HepG2 (cell line): ENCODE measurements around the gene ERP27. TPM values are rescaled to one million over a fixed set of nuclear protein-coding genes. Genes with fewer than 3 reads are reported as not detected.

Experiments used
- ATAC-seq: fragments of 200-7000 bp; cut with Tn5 transposase; 3 replicates; pipeline ENCODE4 v1.9.1; 2020; ENCODE audit warnings: mild to moderate bottlenecking, moderate library complexity
- BruUV-seq: library from RNA; stranded (reverse); fragments of 400-500 nt; replicated peaks from 2 replicates; lab custom pipeline; 2021; lab: Mats Ljungman, UMichigan
- CTCF ChIA-PET: fragments of 300-600 bp; formaldehyde crosslinking; extraction: SDS; loops from one replicate; lab custom pipeline; 2021; ENCODE audit warnings: low total read pairs, inconsistent platforms, low intra/inter-chr PET ratio; lab: Yijun Ruan, JAX
- POLR2A ChIA-PET: fragments of 350-600 bp; sonication (Branson Sonifier 250); formaldehyde crosslinking; loops from one replicate; lab custom pipeline; 2020; ENCODE audit warnings: antibody characterized with exemption, inconsistent platforms; lab: Yijun Ruan, JAX
- DNase-seq: peaks from one replicate; pipeline ENCODE4 v3.0.0-alpha.2; 2015; ENCODE audit warnings: low spot score
- FAIRE-seq: peaks from 3 replicates; lab custom pipeline; 2011; peaks lifted over from hg19 to GRCh38; lab: Jason Lieb, UNC
- H2AFZ ChIP-seq: one replicate; pipeline ENCODE4 v1.6.1; 2011; ENCODE audit warnings: low read length, inconsistent platforms
- H3K27ac ChIP-seq: fragments of 300-600 bp; 3 replicates; pipeline ENCODE4 v1.8.0; 2011; ENCODE audit warnings: mixed run types, mild to moderate bottlenecking, mixed read lengths, low read length, inconsistent platforms; ENCODE audit not compliant: insufficient read depth; ENCODE audit errors: extremely low read length
- H3K27me3 ChIP-seq, 2 experiments: fragments of 200-600 bp in 1 of 2; 2 replicates in 1 of 2; 3 replicates in 1 of 2; pipeline versions ENCODE4 v1.6.0 to v1.8.0; 2011; ENCODE audit warnings: low read length in 2 of 2, mild to moderate bottlenecking in 2 of 2, moderate library complexity in 2 of 2, inconsistent platforms in 1 of 2; ENCODE audit not compliant: insufficient read depth in 2 of 2, control insufficient read depth in 1 of 2
- H3K36me3 ChIP-seq, 2 experiments: fragments of 200-600 bp in 1 of 2; replicated peaks in 1 of 2; 2 replicates in 1 of 2; 3 replicates in 1 of 2; pipeline versions ENCODE4 v1.5.1 to v1.8.0; 2011; ENCODE audit warnings: low read length in 2 of 2, inconsistent platforms in 1 of 2; ENCODE audit not compliant: insufficient read depth in 2 of 2, control insufficient read depth in 1 of 2
- H3K4me1 ChIP-seq: 2 replicates; pipeline ENCODE4 v1.5.1; 2012; ENCODE audit warnings: low read length, inconsistent platforms; ENCODE audit not compliant: insufficient read depth
- H3K4me2 ChIP-seq: 2 replicates; pipeline ENCODE4 v1.6.0; 2011; ENCODE audit warnings: low read depth, low read length, inconsistent platforms
- H3K4me3 ChIP-seq, 3 experiments: fragments of 200-600 bp in 1 of 3; sonication (generic), shearing (Covaris generic) in 1 of 3; replicated peaks in 1 of 3; 2 replicates each; pipeline ENCODE4 v1.5.1; 2011 to 2016; ENCODE audit warnings: low read length in 3 of 3, inconsistent platforms in 2 of 3, low read depth in 2 of 3, mild to moderate bottlenecking in 2 of 3, control low read depth in 1 of 3, mixed read lengths in 1 of 3; ENCODE audit not compliant: insufficient read depth in 1 of 3
- H3K79me2 ChIP-seq: one replicate; pipeline ENCODE4 v1.6.1; 2011; ENCODE audit warnings: low read length, inconsistent platforms; ENCODE audit not compliant: insufficient read depth
- H3K9ac ChIP-seq: 2 replicates; pipeline ENCODE4 v1.6.0; 2011; ENCODE audit warnings: mild to moderate bottlenecking, low read depth, low read length, inconsistent platforms; ENCODE audit not compliant: insufficient read depth
- H3K9me3 ChIP-seq: 2 replicates; pipeline ENCODE4 v1.5.1; 2012; ENCODE audit warnings: mild to moderate bottlenecking, low read length
- H4K20me1 ChIP-seq: 2 replicates; pipeline ENCODE4 v1.6.0; 2011; ENCODE audit warnings: inconsistent platforms, mild to moderate bottlenecking, low read length, moderate library complexity; ENCODE audit not compliant: insufficient read depth
- BRD4 ChIP-seq: sonication (generic); formaldehyde crosslinking; IDR thresholded peaks from 2 replicates; pipeline ENCODE4 v1.4.0; 2020; ENCODE audit warnings: missing genetic modification reagents
- DNMT1 ChIP-seq: sonication (generic); formaldehyde crosslinking; IDR thresholded peaks from 2 replicates; pipeline ENCODE4 v1.5.1; 2020; ENCODE audit warnings: mild to moderate bottlenecking, missing genetic modification reagents
- MAFF ChIP-seq: IDR thresholded peaks from 2 replicates; pipeline ENCODE4 v1.6.1; 2011; ENCODE audit warnings: low read depth, low read length, improper control_type of control experiment
- MLLT10 ChIP-seq: sonication (generic); formaldehyde crosslinking; IDR thresholded peaks from 2 replicates; pipeline ENCODE4 v1.4.0; 2020; ENCODE audit warnings: missing genetic modification reagents
- NFE2L1 ChIP-seq: sonication (generic); formaldehyde crosslinking; IDR thresholded peaks from 2 replicates; pipeline ENCODE4 v1.4.0; 2020; ENCODE audit warnings: missing genetic modification reagents, mild to moderate bottlenecking, borderline replicate concordance
- NFRKB ChIP-seq: fragments of 450-650 bp; IDR thresholded peaks from 2 replicates; pipeline ENCODE4 v1.6.1; 2017
- SMARCC2 ChIP-seq: fragments of 450-650 bp; IDR thresholded peaks from 2 replicates; pipeline ENCODE4 v1.6.1; 2017; ENCODE audit warnings: antibody characterized with exemption, mild to moderate bottlenecking
- ZBTB20 ChIP-seq: sonication (generic); formaldehyde crosslinking; IDR thresholded peaks from 2 replicates; pipeline ENCODE4 v1.8.1; 2023; ENCODE audit warnings: missing genetic modification reagents, low read depth, mild to moderate bottlenecking, borderline replicate concordance
- ZNF235 ChIP-seq: sonication (generic); formaldehyde crosslinking; IDR thresholded peaks from 2 replicates; pipeline ENCODE4 v1.8.1; 2023; ENCODE audit warnings: mild to moderate bottlenecking, missing genetic modification reagents, borderline replicate concordance
- ZNF33A ChIP-seq: sonication (generic); formaldehyde crosslinking; IDR thresholded peaks from 2 replicates; pipeline ENCODE4 v1.5.1; 2020; ENCODE audit warnings: missing genetic modification reagents, mild to moderate bottlenecking, moderate library complexity, borderline replicate concordance
- ZNF567 ChIP-seq: sonication (generic); formaldehyde crosslinking; IDR thresholded peaks from 2 replicates; pipeline ENCODE4 v1.8.1; 2023; ENCODE audit warnings: mild to moderate bottlenecking, missing genetic modification reagents, borderline replicate concordance
- ZZZ3 ChIP-seq: sonication (generic); formaldehyde crosslinking; IDR thresholded peaks from 2 replicates; pipeline ENCODE4 v1.4.0; 2020; ENCODE audit warnings: missing genetic modification reagents, mild to moderate bottlenecking, borderline replicate concordance
- WGBS: methylation state at CpG from one replicate; pipeline ENCODE4 v1.1.6; 2017; ENCODE audit warnings: low lambda C conversion rate; 5-methylcytosine and 5-hydroxymethylcytosine counted together
- in situ Hi-C: cut with HindIII; loops from 2 replicates; pipeline ENCODE4 v1.10.0; 2017; ENCODE audit warnings: low pct_unique_long_range_greater_than_20kb; ENCODE audit not compliant: extremely low pct_ligation_motif_present
- intact Hi-C: fragments of 100-400 bp; cut with micrococcal nuclease; formaldehyde crosslinking; loops from one replicate; pipeline ENCODE4 v1.10.0; 2022; ENCODE audit not compliant: unreplicated experiment
- polyA plus RNA-seq, 8 experiments: library from polyadenylated mRNA; depleted of rRNA in 3 of 8; stranded (reverse) in 7 of 8; unstranded in 1 of 8; fragments of >200 nt; fragmentation: Illumina TruSeq in 4 of 8; extraction: Trizol in 4 of 8; gene quantifications; 2 replicates each; pipeline versions ENCODE4 v1.2.1 to v1.2.3, GENCODE V29; 2011 to 2016; ENCODE audit warnings: low read depth in 4 of 8, missing spikeins in 1 of 8, mixed read lengths in 1 of 8; ENCODE audit not compliant: insufficient read depth in 1 of 8
- total RNA-seq, 5 experiments: library from RNA; depleted of rRNA; stranded (reverse); fragments of >200 nt; fragmentation: Illumina TruSeq; extraction: Trizol; gene quantifications; 2 replicates each; pipeline ENCODE4 v1.2.3, GENCODE V29; 2016; ENCODE audit warnings: low read depth in 1 of 5
- TF ChIP-seq, protein P1 (sequence below), 2 experiments: sonication (generic) in 1 of 2; formaldehyde crosslinking in 1 of 2; IDR thresholded peaks; 2 replicates each; pipeline versions ENCODE4 v1.6.1 to v1.9.0; 2014 to 2022; ENCODE audit warnings: antibody characterized with exemption in 1 of 2, borderline replicate concordance in 1 of 2, inconsistent platforms in 1 of 2, low read depth in 1 of 2, missing genetic modification reagents in 1 of 2
- TF ChIP-seq, protein P2 (sequence below): sonication (generic); formaldehyde crosslinking; IDR thresholded peaks from 2 replicates; pipeline ENCODE4 v1.5.1; 2020; ENCODE audit warnings: missing genetic modification reagents, mild to moderate bottlenecking, borderline replicate concordance

ERP27 gene
- total and polyA plus RNA-seq, 2 of the 13 experiments (the other 11 are each of a cell fraction or from before 2014, with no cell fraction given), result 1.8 to 6.6 TPM

DNA sequence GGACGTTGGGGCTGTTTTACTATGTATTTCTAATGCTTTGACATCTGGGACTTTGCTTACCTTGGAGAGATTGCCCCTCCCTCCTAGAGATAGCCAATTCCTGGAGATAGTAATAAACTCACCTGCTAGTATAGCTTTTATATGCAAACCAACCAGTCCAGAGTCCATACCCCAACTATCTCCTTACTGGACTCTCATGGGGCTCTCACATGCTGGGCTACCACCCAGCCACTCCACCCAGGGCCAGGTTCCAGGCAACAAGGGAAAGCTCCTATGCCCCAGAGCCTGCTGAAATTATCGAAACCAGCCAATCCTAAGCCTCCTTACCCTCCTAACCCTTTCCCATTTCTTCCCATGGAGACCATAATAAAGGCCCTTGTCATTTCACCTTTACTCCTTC lies 27.2 kb downstream of the ERP27 start (continued):
- TF ChIP-seq, protein P1, sequence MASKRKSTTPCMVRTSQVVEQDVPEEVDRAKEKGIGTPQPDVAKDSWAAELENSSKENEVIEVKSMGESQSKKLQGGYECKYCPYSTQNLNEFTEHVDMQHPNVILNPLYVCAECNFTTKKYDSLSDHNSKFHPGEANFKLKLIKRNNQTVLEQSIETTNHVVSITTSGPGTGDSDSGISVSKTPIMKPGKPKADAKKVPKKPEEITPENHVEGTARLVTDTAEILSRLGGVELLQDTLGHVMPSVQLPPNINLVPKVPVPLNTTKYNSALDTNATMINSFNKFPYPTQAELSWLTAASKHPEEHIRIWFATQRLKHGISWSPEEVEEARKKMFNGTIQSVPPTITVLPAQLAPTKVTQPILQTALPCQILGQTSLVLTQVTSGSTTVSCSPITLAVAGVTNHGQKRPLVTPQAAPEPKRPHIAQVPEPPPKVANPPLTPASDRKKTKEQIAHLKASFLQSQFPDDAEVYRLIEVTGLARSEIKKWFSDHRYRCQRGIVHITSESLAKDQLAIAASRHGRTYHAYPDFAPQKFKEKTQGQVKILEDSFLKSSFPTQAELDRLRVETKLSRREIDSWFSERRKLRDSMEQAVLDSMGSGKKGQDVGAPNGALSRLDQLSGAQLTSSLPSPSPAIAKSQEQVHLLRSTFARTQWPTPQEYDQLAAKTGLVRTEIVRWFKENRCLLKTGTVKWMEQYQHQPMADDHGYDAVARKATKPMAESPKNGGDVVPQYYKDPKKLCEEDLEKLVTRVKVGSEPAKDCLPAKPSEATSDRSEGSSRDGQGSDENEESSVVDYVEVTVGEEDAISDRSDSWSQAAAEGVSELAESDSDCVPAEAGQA (IDR thresholded peaks at IDR 0.05; ENCODE audit: low read depth), result no peak
- TF ChIP-seq, protein P1 (CRISPR knock-in tag; IDR thresholded peaks at IDR 0.05; ENCODE audit: borderline replicate concordance), result no peak
- TF ChIP-seq DNMT1 (CRISPR knock-in tag) (no peak), MAFF (no peak)

DNA sequence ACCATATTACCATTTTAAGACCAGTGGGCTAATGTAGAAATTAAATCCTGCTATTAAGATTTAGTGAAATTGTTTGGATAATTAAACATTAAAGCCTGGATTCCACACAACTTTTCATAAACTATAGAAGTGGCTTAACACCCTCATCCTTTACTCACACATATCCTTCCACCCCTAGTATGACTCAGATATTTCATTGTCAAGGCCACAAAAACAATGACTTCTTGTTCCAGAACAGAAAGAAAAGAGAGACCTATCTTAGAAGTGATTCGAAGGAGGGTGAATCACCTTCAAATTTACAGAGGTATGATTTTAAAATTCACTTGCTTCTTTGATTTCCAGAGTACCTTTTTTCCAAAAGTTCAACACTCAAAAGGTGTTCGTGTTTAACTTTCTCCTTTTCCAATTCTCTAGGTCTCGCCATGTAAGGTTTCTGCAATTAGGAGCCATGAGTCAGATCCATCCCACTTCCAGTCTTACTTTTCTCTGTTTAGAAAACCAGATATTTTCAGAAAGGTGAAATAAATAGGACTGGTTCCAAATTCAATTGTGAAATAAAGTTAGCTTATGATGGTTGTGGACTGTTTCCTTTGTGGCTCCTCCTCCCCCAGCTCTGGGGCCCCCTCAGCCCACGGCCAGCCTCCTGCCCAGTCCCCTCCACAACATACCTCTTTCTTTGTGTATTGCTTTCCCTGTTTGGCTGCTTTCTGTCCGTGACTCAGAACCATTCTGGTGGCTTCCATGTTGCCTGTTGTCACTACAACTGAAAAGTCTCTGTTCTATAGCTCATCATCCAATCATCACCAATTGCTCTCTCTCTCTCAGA lies 28.0 kb downstream of the ERP27 start:
- ChIA-PET POLR2A (no interaction called here), CTCF (no interaction called here)
- intact Hi-C loops, result no loop called here
- Histone ChIP-seq H3K4me2 (no peak overlapping the region), H3K9me3 (no peaks in the 10 kb centered on the region), H3K27me3 (no peaks in the 10 kb centered on the region), H4K20me1 (no peaks in the 10 kb centered on the region), H2AFZ (no peak overlapping the region), H3K27ac (no peak overlapping the region), H3K4me3 (no peak overlapping the region), H3K9ac (no peak overlapping the region), H3K79me2 (no peaks in the 10 kb centered on the region), H3K4me1 (no peaks in the 10 kb centered on the region), H3K36me3 (no peaks in the 10 kb centered on the region)
- in situ Hi-C loops, result no loop called here
- no TSS peak for BruUV-seq
- DNase-seq, result no peak
- ATAC-seq, result no peak
- WGBS, result 9% methylated on average over 5 of the region's 5 CpGs
- FAIRE-seq, result no peak
- TF ChIP-seq ZBTB20 (CRISPR knock-in tag), result no peak
- TF ChIP-seq ZNF567 (CRISPR knock-in tag), result no peak
- TF ChIP-seq, protein P2, sequence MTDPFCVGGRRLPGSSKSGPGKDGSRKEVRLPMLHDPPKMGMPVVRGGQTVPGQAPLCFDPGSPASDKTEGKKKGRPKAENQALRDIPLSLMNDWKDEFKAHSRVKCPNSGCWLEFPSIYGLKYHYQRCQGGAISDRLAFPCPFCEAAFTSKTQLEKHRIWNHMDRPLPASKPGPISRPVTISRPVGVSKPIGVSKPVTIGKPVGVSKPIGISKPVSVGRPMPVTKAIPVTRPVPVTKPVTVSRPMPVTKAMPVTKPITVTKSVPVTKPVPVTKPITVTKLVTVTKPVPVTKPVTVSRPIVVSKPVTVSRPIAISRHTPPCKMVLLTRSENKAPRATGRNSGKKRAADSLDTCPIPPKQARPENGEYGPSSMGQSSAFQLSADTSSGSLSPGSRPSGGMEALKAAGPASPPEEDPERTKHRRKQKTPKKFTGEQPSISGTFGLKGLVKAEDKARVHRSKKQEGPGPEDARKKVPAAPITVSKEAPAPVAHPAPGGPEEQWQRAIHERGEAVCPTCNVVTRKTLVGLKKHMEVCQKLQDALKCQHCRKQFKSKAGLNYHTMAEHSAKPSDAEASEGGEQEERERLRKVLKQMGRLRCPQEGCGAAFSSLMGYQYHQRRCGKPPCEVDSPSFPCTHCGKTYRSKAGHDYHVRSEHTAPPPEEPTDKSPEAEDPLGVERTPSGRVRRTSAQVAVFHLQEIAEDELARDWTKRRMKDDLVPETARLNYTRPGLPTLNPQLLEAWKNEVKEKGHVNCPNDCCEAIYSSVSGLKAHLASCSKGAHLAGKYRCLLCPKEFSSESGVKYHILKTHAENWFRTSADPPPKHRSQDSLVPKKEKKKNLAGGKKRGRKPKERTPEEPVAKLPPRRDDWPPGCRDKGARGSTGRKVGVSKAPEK, result no peak
- no peak for TF ChIP-seq NFE2L1 (CRISPR knock-in tag)
- TF ChIP-seq SMARCC2, result no peak
- TF ChIP-seq NFRKB, result no peak
- no peak for TF ChIP-seq ZNF235 (CRISPR knock-in tag)
- TF ChIP-seq MLLT10 (CRISPR knock-in tag), result no peak
- TF ChIP-seq ZZZ3 (CRISPR knock-in tag), result no peak
- no peak for TF ChIP-seq ZNF33A (CRISPR knock-in tag)
- TF ChIP-seq BRD4, result no peak
